ENCODE measurements around the gene TNFSF8. TPM values are rescaled to one million over a fixed set of nuclear protein-coding genes. Genes with fewer than 3 reads are reported as not detected.

Gene TNFSF8
- polyA plus RNA-seq, 1 of the 3 experiments (the other 2 are of a cell fraction) = not detected

DNA sequence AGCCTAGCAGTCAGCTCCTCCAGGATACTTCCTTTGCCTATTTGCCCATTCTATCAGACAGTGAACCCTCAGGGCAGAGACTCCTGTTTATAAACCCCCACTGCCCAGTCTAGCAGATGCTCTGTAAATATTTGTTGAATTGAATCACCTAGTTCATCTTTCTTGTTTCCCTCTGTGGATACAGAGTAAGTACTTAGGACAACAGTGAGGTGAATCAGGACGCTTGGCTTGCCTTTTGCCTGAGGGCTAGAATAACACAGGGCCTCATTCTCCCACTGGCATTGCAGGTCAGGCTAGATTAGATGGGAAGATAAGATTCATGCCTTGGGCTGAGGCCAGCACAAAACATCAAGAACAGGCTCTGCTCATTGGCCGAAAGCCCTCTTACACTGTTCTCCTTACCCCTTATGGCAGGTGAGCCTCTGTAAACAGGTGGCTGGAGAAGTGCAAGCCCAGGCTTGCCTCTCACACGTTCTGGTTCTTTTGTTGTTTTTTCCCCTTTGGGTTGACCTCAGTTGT, 22.2 kb downstream of the TNFSF8 start:
- ChIA-PET CTCF (interaction anchor here (0.6 to 4.5 kb wide), 13 partner anchors 8 to 617 kb away, joined by 3 to 42 read pairs (median 5); partner anchors contain the start of gene TEX48), POLR2A (no interaction called here)
- H3K79me2 ChIP-seq (ENCODE audit: insufficient read depth) = no peaks in the 10 kb centered on the region
- TF ChIP-seq PBX3 (IDR thresholded peaks at IDR 0.05) = peak; percentile 85
- TF ChIP-seq TEAD4 (IDR thresholded peaks at IDR 0.05; ENCODE audit: borderline replicate concordance, insufficient read depth) = peak; percentile 80
- TF ChIP-seq EP300 (IDR thresholded peaks at IDR 0.05; ENCODE audit: borderline replicate concordance in 1 of 2, low read depth in 1 of 2, low read length in 1 of 2) = peak; percentile 6 to 90; a peak in 2 of 4 replicates
- no peak for TF ChIP-seq MXI1 (IDR thresholded peaks at IDR 0.05; ENCODE audit: low read depth, low read length)
- TF ChIP-seq, protein P1, sequence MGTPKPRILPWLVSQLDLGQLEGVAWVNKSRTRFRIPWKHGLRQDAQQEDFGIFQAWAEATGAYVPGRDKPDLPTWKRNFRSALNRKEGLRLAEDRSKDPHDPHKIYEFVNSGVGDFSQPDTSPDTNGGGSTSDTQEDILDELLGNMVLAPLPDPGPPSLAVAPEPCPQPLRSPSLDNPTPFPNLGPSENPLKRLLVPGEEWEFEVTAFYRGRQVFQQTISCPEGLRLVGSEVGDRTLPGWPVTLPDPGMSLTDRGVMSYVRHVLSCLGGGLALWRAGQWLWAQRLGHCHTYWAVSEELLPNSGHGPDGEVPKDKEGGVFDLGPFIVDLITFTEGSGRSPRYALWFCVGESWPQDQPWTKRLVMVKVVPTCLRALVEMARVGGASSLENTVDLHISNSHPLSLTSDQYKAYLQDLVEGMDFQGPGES (IDR thresholded peaks at IDR 0.05; ENCODE audit: low read depth, low read length) = no peak
- TF ChIP-seq RCOR1 (IDR thresholded peaks at IDR 0.05; ENCODE audit: low read length) = no peak
- TF ChIP-seq RXRA (IDR thresholded peaks at IDR 0.05; ENCODE audit: borderline replicate concordance, low read depth) = peak; percentile 98
- TF ChIP-seq GATA2 (CRISPR knock-in tag; IDR thresholded peaks at IDR 0.05) = peak; percentile 46; the same call in 1 of the 2 replicates
- no peak for TF ChIP-seq SIN3A (IDR thresholded peaks at IDR 0.05; ENCODE audit: borderline replicate concordance, low read depth, low read length)
- TF ChIP-seq TCF12 (IDR thresholded peaks at IDR 0.05) = peak; percentile 95
- TF ChIP-seq, protein P2, sequence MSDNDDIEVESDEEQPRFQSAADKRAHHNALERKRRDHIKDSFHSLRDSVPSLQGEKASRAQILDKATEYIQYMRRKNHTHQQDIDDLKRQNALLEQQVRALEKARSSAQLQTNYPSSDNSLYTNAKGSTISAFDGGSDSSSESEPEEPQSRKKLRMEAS (IDR thresholded peaks at IDR 0.05; ENCODE audit: low read depth) = peak; percentile 50; the same call in 1 of the 2 replicates
- 0 out of 2 replicates have a peak, but pooled peaks have one; percentile 19 for TF ChIP-seq YY1 (IDR thresholded peaks at IDR 0.05; ENCODE audit: low read depth)
- TF ChIP-seq FOSL2 (IDR thresholded peaks at IDR 0.05; ENCODE audit: borderline replicate concordance, low read depth) = peak; percentile 78
- peak; percentile 79; the same call in 1 of the 2 replicates for TF ChIP-seq FOXM1 (IDR thresholded peaks at IDR 0.05; ENCODE audit: low read depth)
- peak; percentile 60; the same call in 1 of the 2 replicates for TF ChIP-seq POLR2AphosphoS5 (IDR thresholded peaks at IDR 0.05; ENCODE audit: low read depth, low read length)
- TF ChIP-seq, protein P3, sequence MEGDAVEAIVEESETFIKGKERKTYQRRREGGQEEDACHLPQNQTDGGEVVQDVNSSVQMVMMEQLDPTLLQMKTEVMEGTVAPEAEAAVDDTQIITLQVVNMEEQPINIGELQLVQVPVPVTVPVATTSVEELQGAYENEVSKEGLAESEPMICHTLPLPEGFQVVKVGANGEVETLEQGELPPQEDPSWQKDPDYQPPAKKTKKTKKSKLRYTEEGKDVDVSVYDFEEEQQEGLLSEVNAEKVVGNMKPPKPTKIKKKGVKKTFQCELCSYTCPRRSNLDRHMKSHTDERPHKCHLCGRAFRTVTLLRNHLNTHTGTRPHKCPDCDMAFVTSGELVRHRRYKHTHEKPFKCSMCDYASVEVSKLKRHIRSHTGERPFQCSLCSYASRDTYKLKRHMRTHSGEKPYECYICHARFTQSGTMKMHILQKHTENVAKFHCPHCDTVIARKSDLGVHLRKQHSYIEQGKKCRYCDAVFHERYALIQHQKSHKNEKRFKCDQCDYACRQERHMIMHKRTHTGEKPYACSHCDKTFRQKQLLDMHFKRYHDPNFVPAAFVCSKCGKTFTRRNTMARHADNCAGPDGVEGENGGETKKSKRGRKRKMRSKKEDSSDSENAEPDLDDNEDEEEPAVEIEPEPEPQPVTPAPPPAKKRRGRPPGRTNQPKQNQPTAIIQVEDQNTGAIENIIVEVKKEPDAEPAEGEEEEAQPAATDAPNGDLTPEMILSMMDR (IDR thresholded peaks at IDR 0.05) = no peak
- peak; percentile 92 for TF ChIP-seq JUND (IDR thresholded peaks at IDR 0.05)
- no peak for TF ChIP-seq EZH2phosphoT487 (IDR thresholded peaks at IDR 0.05; ENCODE audit: borderline replicate concordance, low read depth)
- TF ChIP-seq MEF2A (IDR thresholded peaks at IDR 0.05; ENCODE audit: borderline replicate concordance, low read depth) = peak; percentile 50; the same call in 1 of the 2 replicates
- peak; percentile 96 for TF ChIP-seq NFIC (IDR thresholded peaks at IDR 0.05; ENCODE audit: borderline replicate concordance)
- TF ChIP-seq, protein P4, sequence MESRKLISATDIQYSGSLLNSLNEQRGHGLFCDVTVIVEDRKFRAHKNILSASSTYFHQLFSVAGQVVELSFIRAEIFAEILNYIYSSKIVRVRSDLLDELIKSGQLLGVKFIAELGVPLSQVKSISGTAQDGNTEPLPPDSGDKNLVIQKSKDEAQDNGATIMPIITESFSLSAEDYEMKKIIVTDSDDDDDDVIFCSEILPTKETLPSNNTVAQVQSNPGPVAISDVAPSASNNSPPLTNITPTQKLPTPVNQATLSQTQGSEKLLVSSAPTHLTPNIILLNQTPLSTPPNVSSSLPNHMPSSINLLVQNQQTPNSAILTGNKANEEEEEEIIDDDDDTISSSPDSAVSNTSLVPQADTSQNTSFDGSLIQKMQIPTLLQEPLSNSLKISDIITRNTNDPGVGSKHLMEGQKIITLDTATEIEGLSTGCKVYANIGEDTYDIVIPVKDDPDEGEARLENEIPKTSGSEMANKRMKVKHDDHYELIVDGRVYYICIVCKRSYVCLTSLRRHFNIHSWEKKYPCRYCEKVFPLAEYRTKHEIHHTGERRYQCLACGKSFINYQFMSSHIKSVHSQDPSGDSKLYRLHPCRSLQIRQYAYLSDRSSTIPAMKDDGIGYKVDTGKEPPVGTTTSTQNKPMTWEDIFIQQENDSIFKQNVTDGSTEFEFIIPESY (IDR thresholded peaks at IDR 0.05; ENCODE audit: borderline replicate concordance, low read depth) = peak; percentile 82; the same call in 1 of the 2 replicates
- peak; percentile 17; the same call in 1 of the 2 replicates for TF ChIP-seq SMC3 (IDR thresholded peaks at IDR 0.05; ENCODE audit: low read depth, low read length)
- no peaks in the 10 kb centered on the region for H3K36me3 ChIP-seq (replicated peaks in 1 of 2; ENCODE audit: control insufficient read depth in 1 of 2, insufficient read depth in 2 of 2, low read length in 1 of 2)
- no peaks in the 10 kb centered on the region for H3F3A ChIP-seq (replicated peaks; ENCODE audit: insufficient read depth)
- H3K4me1 ChIP-seq (ENCODE audit: control insufficient read depth in 1 of 2, insufficient read depth in 2 of 2, low read depth in 1 of 2, low read length in 1 of 2) = peaks cover 7 to 33% of the 10 kb centered on the region in 2 experiments
- H4K20me1 ChIP-seq (ENCODE audit: insufficient read depth) = no peaks in the 10 kb centered on the region
- H3K27me3 ChIP-seq (ENCODE audit: insufficient read depth) = no peaks in the 10 kb centered on the region
- H3K4me2 ChIP-seq = peak overlapping the region; percentile 56
- H2AFZ ChIP-seq (ENCODE audit: low read depth) = no peak overlapping the region
- no peak overlapping the region; the same call in 1 of the 2 replicates for H3K9ac ChIP-seq
- no peaks in the 10 kb centered on the region for H3K9me2 ChIP-seq
- H3K27ac ChIP-seq (ENCODE audit: low read depth in 2 of 2, low read length in 1 of 2) = peak overlapping the region; percentile 5 to 39; a peak in 3 of 4 replicates
- no peak overlapping the region for H3K4me3 ChIP-seq (ENCODE audit: low read depth in 2 of 2, low read length in 1 of 2)
- no peaks in the 10 kb centered on the region for H3K9me3 ChIP-seq
- WGBS (ENCODE audit: low lambda C conversion rate) = 30% methylated on average over 3 of the region's 3 CpGs
- no peak for DNase-seq

All from SK-N-SH (cell line).